GM08714 (cell line): ENCODE measurements around the gene MYBPH.

Experiments
- H3K4me3 ChIP-seq: fragments of 200-500 bp; sonication (Bioruptor generic); 2 replicates; pipeline ENCODE4 v1.5.1; 2014; ENCODE audit warnings: mild to moderate bottlenecking, low read length, inconsistent platforms
- ZNF274 ChIP-seq: IDR thresholded peaks from 2 replicates; pipeline ENCODE4 v1.6.1; 2012; ENCODE audit warnings: mild to moderate bottlenecking, low read depth, low read length

Gene MYBPH

DNA sequence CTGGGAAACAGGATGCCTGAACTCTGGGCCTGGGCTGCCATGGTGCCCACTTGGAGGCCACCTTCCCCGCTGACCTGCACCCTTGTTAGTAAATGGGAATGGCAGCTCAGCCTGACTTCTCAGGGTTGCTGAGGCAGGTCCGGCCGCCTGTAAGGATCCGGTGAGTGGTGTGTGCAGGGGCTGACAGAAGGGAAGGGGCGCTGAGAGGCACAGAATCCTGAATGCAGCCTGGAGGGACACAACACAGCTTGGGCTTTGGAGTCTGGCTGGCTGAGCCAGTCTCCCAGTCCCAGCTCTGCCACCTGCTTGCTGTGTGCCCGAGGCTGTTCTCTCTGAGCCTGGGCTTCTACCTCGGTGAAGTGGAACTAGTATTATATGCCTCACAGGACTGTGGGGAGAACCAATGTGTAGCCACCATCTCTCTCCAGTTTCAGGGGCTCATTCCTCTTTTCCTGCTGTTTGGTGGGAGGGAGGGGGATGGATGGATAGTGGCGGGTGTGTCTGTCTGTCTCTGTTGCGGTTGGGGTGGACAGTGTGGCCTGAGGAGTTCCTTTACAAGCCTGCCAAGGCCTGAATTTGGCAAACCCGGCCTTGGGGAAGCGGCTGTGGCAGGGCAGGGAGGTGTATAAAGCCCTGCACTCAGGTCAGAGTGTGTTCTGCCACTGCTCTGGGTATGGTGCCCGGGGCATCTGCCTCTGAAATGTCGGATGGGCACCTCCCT is 30.1 kb downstream of the MYBPH start:
- TF ChIP-seq ZNF274: no peak
- no peak overlapping the region for H3K4me3 ChIP-seq

DNA sequence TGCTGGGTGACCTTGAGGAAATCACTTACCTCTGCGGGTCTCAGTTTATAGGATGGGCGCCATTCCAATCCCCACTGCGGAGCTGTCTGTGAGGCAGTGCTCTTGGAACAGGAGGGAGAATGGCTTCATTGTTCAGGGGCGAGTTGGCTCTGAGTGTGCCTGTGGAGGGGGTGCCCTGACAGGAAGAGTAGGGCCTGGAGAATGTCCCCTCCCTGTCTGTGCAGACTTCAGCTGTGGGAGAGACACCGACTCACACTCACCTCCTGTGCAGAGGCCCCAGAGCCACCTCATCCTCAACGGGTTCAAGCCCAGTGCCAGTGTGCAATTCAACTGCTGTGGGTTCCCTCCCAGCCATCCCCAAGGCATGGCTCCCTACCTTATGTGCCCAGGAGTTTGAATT is 31.0 kb downstream of the MYBPH start:
- no peak overlapping the region for H3K4me3 ChIP-seq
- TF ChIP-seq ZNF274: no peak

DNA sequence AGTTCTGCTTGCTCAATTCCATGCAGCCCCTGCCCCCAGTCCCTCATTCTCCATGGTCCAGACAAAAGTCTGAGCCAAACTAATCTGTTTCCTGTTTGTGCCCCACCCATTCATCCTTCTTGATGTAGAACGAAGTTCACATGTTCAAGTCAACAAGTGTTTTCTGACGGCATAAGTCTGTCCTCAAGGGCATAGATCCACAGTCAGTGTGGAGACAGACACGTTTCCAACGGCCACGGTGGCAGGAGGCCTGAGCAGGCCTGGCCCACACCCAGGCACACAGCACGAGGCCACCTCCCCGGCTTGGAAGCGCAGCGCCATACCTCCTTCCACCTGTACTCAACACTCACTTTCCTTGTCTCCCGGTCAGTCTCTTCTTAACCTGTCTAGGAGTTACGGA is 32.0 kb downstream of the MYBPH start:
- TF ChIP-seq ZNF274: no peak
- no peak overlapping the region for H3K4me3 ChIP-seq

DNA sequence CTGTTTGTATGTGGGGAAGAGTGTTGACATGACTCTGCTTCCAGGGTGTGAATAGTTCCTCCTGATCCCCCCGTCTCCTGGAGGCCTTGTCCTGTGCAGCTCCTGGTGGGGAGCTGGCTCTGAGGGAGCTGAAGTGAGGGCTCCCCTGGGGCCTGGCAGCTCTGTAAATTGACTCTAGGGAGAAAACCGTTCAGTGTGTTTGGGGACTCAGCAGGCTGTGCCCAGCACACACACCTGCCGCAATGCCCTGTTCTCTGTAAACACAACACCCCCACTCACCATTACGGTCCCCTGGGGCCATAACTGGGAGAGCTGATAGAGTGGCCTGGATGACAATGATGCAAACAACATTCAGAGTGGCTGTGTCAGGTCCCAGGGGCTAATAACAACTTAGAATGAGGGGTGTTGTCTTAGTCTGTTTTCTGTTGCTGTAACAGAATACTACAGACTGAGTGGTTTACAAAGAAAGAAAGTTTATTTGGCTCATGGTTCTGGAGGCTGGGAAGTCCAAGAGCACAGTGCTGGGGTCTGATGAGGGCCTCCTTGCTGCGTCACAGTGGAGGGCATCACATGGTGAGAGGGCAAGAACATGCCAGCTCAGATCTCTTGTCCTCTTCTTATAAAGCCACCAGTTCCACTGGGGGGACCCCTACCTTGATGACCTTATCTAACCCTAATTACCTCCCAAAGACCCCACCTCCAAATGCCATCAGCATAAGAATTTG is 32.8 kb downstream of the MYBPH start:
- no peak for TF ChIP-seq ZNF274
- no peak overlapping the region for H3K4me3 ChIP-seq

DNA sequence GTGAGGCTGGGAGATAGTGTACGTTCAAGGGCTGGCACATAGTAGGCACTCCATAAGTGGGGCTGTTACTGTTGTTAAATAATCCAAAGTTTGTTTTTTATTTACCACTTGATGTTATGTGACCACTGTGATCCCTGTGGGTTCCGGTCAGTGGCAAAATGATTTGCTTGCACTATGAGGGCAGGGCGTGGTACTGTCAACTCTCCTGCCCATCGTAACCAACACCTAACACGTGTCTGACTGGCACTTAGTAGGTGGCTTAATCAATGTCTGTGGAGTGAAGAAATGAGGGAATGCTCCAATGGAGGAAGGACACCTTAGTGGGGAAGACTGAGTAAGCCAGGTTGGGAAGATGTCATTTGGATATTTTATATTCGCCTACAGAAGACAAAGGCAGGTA is 33.5 kb downstream of the MYBPH start:
- no peak overlapping the region for H3K4me3 ChIP-seq
- TF ChIP-seq ZNF274: no peak

DNA sequence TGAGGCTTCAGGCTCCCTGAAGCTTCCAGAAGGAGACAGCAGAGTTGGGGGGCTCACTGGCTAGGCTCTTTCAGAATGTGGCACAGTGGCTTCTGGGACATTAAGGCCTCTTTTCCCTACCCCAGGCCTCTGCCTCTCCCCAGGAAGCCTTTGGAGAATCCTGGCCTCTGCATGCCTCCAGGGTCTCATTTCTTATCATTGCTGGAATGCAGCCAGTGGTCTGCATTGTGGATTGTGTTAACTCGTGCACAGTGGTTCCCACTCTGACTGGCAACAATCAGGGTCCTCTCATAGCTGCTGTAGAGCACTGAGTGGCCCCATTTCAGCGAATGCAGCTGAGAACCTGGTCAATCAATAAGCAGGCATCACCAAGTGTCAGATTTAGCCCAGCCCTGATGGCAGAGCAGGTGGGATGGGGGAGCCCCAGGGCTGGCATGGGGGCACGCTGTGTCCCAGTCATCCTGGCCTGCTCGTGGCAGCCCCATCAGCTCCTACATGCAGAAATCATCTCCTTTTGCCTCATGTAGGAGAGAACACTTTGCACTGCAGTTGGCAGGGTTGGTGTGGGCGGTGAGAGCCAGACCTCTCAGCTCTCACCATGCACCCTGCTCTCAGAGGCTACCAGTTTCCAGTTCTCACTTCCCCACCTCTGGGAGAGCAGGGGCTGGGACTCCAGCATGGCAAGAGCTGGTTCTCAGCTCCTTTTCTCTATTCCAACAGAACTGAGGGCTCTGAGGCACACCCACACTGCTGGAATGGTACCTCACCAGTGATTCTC is 34.7 kb downstream of the MYBPH start:
- no peak for TF ChIP-seq ZNF274
- H3K4me3 ChIP-seq: no peak overlapping the region

DNA sequence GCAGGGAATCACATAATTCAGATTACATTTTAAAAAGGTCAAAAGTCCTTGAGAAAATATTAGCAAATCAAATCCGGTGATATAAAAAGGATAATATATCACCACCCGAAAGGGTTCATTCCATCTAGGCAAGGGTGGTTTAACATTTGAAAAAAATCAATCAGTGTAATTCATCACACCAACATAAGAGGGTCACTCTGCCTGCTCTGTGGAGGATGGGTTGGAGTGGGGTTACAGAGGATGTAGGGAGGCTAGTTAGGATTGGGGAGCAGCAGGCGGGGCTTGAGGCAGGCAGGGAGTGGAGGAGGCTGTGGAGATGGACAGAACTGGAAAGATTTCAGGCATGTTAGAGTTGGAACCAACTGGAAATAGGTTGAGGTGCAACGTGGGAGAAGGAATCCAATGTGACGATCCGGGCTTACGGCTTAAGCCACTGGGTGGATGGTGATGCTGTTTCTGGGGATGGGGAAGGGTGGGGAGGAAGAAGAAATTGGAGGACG is 35.6 kb downstream of the MYBPH start:
- no peak for TF ChIP-seq ZNF274

DNA sequence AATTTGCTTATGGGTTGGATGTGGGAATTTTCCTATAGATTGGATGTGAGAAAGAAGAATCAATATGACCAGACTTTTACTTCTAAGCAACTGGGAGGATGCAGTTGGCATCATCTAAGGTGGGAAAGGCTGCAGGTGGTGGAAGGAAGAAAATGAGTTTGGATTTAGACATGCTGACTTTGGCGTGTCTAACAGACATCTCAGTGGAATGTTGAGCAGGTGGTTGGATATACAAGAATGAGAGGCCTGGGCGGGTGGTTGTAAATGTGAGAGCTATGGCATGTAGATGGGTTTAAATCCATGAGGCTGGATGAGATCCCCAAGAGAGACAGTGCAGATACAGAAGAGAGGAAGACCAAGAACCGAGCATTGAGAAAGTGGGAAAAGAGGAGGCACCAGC is 37.6 kb downstream of the MYBPH start:
- no peak overlapping the region for H3K4me3 ChIP-seq
- no peak for TF ChIP-seq ZNF274

More for the DNA sequence above, 35.6 kb downstream of the MYBPH start:
- no peak overlapping the region for H3K4me3 ChIP-seq

DNA sequence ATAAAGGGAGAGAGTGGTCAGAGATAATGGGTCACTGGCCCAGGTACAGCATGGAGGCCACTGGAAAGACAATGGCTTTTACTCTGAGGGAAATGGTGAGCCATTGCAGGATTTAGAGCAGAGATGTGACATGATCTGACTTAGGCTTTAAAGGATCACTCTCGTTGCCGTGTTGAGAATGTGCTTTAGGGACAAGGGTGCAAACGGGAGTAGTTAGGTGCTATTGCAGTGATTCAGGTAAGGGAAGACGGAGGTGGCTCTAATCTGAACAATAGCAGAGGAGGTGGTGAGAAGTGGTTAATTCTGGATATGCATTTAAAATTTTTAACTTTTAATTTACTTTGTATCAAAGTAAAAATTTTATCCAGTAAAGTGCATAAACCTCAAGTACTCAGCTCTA is 38.3 kb downstream of the MYBPH start:
- TF ChIP-seq ZNF274: no peak
- no peak overlapping the region for H3K4me3 ChIP-seq

DNA sequence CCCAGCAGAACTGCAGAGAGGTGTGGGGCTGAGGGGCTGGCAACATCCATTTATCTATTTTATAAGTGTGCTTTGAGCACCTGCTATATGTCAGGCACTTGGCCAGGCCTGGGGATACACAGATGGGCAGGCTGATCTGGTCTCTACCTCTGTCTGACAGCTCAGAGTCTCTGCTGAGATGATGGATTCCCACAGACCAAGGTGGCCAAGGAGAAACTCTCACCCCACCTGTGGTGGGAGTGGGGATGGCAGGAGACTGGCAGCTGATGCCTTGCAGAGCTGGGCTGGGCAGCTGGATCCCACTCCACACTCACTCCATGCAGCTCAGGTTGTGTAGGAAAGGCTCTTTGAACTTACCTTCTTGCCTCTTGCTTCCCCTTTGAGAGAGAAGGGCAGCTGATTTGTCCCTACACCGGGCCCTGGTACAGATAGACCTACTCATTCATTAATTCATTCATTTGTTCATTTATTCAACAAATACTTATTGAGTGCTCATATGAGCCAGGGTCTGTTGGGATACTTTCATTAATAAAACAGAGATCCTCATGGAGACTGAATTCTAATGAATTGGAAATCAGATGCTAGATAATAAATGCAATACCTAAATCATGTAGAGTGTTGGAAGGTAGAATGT is 39.1 kb downstream of the MYBPH start:
- TF ChIP-seq ZNF274: no peak
- no peak overlapping the region for H3K4me3 ChIP-seq

DNA sequence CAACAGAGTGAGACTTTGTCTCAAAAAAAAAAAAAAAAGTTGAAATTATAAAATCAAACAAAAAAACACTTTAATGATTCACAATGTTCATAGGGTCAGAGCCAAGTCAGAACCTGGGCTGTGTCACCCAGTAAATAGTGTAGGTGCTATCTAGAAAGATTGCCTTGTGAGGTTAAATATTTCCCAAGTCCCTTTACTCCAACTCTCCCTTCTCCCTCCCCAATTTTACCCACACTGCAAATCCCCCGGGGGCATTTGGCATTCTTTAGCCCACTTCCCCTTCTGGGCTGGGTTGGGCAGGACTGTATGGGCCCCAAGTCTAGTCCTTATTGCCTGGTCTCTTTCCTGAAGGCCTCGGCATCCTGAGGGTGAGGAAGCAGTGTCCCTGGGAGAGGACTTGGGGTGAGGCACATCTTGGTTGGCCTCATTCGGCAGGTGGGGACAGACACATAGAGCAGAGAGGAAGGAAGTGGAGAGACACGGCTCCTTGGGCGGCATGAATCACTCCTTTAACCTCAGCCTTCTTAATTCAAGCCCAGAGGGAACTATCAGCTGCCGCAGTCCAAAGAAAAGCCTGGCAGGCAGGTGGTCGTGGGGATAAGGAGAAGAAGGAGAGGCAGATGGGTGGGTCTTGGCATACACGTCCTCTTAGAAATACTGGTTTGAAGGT is 39.9 kb downstream of the MYBPH start:
- H3K4me3 ChIP-seq: no peak overlapping the region

DNA sequence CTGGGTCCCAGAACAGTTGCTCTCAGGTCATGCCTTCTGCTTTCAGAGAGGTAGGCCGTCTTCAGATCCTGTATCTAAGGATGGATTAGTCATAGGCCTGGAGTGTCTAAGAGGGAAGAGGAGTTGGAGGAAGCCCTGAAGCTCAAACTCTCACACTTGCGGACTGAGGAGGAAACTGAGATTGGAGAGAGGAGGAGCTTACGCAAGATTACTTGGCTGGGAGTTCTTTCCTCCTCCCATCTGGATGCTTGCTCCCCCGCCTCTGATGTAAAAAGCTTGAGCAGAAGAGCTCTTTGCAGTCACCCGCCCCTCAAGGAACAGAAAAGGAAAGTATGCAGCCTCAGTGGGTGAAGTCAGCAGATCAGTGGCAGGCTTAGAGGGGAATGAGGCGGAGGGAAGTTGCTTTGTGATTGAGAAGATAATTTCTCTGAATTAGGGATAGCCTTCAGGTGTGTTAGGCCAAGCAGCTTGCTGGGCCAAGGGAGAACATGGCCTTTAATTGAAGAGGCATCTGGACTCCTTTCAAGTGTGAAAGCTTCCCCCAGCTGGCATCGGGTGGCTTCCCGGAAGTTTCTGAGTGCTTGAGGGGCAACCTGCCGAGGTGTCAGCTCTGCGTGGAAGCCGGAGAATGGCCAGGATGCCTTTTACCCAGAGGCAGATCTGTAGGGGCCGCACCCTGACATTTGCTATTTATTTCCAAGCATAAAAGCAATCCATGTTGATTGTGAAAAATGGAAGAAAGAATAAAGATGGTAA is 41.5 kb downstream of the MYBPH start:
- TF ChIP-seq ZNF274: no peak
- H3K4me3 ChIP-seq: no peak overlapping the region

More for the DNA sequence above, 39.9 kb downstream of the MYBPH start:
- TF ChIP-seq ZNF274: no peak

DNA sequence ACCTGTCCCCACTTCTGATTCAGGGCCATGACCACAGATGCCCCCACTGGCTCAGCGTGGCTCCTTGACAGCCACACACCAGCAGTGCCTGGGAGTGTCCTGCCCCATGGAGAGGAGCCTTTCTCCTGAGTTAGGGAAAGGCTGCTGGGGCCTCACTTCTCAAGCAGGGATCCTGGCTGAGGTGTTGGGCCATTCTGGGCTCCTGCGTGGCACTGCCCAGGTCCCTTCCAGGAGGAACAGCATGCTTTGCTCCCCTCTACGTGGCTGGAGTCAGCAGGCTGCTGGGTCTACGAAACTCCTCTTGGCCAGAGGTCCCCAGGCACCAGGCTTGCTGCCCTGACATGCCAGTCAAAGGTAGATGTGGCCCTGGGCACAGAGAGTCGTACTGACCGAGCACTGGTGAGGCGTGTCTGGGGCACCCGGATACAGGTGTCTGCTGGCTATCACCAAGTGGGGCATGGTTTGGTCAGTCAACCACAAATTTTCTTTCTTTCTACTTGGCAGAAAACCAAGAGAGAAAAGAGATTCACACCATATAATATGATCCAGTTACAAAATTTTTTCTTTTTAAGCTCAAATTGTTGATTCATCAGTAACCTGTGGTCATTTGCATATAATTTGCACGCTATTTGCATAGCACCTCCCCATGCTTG is 44.0 kb downstream of the MYBPH start:
- no peak for TF ChIP-seq ZNF274
- no peak overlapping the region for H3K4me3 ChIP-seq
